Measurements from ENCODE around the gene INPP4B.

INPP4B gene

DNA sequence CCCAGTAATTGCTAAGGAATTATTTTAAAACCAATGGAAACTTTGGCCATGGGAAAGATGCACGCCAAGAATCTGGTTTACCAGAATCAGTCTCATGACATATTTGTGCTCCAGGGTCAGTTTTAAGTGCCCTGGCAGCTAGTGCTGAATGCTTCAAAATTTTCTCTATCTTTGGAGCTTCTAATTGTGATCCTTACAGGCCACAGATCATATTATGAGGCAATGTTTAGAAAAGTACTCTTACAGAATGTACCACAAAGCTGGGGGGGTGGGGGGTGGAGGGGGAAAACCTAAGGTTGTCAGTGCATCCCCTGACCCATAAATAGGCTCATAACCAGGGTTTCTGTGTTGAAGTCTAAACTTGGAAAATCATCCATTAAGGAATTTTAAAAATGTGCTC is 514.5 kb downstream of the INPP4B start:
- FAIRE-seq, result no peak

DNA sequence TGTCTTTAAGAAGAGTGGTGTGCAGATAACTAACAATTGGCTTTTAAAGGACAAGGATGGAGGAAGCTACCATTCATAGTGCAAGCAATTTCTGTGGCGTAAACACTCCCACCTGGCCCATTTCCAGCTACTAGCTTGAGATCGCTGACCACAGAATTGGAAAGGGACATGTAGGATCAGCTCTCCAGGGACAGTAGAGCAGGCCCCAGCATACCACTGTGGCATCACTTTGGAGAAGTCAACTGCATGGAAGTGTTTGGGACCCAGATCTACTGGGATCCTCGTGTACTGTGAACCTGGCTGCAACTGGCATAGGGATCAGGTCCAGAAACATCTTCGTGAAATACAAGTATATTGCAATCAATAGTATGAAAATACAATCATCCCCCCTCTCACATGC is 515.0 kb downstream of the INPP4B start:
- no peak for FAIRE-seq

DNA sequence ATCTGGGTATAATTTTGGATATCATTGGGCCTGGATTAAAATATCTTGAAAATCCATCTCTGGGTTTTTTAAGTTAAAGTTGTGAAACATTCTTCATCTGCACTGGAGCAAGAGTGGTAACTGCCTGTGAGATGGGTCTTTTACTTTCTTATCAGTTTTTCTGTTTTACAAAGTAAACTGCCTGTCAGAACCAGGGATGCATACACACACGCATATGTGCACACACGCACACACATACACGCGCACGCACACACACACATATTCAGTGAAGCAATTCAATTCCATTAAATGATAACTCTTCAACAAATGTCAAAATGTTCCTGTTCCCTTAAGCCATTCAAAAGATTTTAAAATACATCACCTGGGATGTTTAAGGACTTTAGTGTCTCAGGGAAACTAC is 515.8 kb downstream of the INPP4B start:
- no peak for FAIRE-seq

DNA sequence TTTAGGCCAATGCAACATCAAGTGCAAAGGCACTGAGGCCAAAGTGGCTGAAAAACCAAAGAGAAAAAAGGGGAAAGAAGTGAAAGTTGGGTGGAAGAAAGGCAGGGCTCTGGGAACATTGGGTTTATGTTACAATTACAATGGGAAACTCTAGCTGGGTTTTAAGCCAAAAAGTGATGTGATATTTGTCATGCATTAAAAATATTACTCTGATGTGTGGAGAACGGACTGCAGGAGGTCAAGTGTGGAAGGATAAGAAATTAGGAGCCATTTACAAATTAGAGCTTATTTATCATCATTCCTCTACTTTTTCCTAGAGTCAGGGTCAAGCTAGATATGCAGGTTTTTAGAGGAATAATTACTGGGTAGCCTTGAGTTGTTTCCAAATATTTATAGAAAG is 516.8 kb downstream of the INPP4B start:
- no peak for FAIRE-seq

DNA sequence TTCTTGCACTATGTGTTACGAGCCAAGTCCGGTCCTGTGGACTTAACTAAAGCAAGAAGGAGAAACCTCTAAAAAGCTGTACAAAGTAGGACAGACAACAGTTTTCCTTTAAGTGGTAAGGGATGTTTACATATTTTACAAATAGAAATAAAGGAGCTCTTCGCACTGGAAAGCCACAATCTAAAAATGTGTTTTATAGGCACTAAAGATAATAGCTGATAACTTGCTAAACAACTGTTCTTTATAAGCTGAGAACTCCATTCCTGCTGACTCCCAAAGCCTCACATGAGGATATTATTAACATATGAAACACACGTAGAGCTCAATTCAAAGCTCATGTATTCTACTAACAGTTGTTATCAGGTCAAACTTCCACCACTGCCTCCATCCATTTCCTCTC is 519.9 kb downstream of the INPP4B start:
- FAIRE-seq, result no peak

DNA sequence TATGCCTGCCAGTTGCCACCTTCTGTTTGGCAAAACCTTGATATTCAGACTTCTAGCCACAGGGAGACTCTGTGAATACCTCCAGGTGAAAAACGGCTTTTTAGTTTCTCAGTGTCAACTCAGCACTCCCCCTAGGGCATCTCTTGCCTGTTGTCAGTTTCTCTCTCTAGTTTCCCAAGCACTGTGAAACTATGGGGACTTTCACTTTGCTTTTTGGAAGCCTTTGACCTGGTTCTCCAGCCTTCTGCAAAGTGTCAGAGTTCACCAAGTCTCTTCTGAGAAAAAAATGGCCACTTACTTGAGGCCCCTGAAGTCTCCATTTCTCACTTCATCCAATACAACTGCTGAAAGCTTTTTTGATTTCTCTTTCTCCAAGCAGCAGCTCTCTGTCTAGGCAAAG is 521.5 kb downstream of the INPP4B start:
- FAIRE-seq, result no peak

DNA sequence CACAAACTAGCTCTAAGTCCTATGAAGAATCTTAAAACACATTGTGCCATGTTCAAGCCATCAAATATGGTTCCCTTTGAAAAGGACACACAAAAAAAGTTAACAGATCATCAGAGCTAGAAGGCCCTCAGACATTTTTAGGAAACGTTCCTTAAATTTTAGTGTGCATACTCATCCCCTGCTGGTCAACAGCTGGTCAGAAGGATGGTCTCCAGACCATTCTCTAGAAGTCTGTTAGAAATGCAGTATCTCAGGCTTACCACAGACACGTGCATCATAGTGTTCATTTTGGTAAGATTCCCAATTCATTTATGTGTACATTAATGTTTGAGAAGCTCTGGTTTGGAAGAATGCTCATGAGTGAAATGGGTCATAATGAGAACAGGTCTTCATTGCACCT is 523.1 kb downstream of the INPP4B start:
- no peak for FAIRE-seq

DNA sequence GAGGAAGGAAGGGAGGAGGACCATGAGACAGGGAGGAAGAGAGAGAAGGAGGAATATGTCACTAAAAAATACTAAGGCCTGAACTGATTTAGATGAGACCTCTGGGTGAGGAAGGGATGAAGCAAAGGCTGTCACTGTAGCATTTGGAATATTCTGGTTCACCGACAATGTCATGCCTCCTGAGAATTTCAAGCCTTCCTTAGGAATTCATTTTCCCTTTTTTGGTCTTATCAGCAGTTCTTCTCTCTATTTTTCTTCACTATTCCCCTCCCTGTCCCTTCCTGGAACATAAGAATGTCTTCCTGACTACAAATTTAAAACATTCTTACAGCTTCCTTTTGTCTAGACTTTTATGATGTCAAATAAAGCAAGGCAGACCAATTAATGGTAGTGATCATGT is 527.8 kb downstream of the INPP4B start:
- FAIRE-seq, result no peak

DNA sequence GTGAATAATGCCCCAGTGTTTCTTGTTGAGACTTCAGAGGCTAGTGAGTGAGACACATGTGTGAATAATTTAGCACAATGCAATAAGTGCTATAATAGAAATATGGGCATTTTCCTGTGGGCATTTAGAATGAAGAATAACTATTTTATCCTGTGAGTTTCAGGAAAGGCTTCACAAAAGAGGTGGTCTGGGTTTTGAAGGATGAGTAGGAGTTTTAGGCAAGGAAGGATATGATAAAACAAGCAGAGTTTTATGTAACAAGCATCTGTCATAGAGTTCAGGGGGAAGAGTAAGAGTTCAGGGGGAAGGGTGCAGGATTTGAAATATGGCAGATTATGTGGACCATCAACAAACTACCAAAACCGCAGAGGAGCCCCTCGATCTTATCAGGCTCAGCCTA is 529.2 kb downstream of the INPP4B start:
- no peak for FAIRE-seq

DNA sequence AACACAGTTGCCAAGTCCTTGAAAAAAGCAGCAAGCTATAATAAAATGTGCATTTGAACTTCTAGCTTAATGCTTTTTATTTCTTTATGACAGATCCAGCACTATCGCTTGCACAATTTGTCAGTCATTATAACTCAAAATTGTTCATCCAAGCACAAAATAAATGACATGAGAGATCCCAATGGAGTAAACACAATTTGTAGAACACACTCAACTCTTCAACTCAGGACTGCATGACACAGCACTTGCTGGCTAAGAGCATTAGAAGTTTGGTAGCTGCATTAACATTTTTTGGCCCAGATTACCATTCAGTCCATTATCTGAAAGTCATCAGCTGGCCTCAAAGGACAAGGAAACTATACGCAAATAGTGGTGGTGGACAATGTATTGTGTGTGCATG is 530.1 kb downstream of the INPP4B start:
- no peak for FAIRE-seq

DNA sequence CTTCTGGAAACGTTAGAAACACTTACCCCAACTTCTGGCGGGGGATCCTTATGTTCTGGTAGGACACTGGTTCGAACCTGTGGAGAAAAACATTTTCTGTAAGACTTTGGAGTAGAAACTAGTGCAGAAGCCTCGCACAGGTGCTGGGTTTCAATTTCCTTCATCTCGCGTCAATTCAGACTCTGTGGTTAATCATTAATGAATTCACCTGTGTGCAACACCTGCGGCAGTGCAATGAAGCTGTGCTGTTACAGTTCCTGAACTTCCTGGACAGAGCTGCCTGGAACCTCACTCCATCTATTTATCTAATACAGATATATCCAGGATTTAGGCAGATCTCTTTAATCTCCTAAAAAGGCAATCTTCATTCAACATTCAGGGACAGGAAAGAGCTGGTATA is 531.4 kb downstream of the INPP4B start:
- FAIRE-seq, result no peak

DNA sequence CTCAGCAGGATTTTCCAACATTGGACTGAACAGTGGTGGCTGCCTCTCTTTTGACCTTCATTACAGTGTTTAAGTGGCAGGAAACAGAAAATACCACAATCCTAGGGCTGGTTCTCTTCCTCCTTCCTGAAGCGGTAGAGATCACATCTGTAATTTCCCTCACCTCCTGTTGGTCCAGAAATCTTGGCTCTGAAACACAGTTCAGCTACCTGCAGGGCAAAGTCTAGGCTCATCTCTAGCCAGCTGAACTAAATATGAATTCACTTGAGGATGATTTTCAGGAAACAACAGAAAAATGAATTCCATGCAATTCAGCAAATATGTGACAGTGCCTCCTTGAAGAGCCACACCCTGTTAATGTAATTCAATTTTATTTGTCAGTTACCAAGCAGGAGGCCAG is 531.9 kb downstream of the INPP4B start:
- no peak for FAIRE-seq

DNA sequence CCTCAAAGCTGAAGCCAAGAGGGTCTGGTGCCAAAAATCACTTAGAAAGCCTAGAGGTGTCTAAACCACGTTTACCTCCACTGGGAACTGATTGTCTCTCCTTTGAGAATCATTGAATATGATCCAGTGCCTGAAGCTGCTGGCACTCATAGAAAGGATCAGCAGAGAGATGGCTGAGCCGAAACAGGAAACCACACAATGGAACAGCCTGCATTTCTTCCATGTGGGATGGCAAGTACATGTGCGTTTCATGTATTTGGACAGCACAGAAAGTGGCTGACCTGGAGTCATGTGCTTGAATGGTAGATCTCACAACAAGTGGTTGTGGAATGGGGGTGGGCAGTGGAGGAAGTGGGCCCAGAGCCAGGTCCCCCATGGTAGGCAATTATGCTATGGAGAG is 533.7 kb downstream of the INPP4B start:
- FAIRE-seq, result no peak

DNA sequence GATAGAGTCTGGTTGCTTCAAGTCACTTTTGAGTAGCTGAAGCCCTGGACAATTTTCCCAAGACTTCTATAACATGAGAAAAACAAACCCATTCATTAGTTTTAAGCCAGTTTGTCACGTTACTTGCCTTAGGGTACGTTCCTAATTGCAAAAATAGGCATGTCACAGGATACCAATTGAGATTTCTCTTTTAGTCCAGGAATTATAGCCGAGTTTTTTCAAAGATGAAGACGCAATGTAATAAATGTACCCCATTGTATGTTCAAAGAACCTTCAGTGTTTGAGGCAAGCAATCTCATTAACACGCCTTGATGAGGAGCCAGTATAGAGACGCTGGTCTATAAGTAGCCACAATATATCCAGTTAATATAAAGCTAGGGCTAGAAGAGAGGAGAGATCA is 534.2 kb downstream of the INPP4B start:
- FAIRE-seq, result no peak

DNA sequence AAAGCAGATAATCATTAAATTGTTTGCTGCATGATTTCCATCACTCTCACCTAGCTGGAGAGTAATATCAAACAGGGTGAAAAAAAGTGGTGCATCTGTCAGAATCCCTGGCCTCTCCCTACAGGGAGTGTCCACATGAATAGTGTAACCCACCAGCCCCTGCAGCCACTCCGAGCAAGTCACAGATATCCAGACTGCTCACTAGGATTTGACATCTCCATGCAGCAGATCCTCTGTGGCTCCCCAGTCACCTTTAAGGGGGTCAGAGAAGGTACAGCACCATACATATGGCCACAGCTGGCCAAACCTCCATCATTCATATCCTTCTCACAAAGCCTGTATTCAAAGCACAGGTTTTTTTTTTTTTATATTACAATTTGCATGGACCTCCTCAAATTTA is 536.3 kb downstream of the INPP4B start:
- no peak for FAIRE-seq

DNA sequence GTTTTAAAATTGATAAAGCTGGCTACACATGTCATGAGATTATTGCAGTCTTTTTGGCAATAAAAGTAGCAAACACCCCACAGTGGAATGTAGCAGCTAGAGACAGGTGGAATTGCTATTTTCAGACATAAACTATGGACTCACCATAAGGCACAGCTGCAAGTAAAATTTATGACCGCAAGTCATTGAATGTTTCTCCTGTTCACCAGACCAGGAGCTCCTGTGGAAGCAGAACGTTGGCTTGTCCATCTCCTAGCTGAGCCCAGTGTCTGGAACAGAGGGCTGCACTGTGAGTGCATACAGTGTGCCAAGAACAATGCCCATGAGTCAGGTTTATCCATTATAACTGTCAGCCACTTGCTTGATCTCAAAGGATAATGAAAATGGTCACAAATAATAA is 538.2 kb downstream of the INPP4B start:
- no peak for FAIRE-seq

DNA sequence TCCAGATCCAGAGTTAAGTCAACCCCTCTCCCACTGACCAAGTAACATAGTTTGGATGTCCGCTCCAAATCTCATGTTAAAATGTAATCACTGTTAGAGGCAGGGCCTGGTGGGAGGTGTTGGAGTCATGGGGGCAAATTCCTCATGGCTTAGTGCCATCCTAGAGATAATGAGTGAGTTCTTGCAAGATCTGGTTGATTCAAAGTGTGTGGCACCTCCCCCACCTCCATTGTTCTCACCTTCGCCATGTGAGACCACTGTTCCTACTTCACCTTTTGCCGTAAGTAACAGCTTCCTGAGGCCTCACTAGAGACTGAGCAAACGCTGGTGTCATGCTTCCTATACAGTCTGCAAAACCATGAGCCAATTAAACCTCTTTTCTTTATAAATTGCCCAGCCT is 548.8 kb downstream of the INPP4B start:
- FAIRE-seq, result no peak

DNA sequence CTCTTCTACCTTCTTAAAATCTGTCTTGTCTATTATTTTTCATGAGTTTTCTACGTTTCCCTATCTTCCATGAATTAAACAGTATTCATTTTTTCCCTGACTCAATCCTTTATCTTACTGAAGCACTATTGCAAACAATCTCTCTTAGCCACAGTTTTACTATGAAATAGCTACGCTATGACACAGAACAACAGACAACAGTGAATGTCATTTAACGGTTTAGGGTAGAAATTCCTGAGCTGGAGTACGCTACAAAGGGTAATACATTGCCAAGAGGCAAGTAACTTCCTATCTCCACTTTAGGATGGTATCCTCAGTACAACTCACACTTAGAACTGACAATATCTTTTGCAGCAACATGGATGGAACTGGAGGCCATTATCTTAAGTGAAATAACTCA is 552.6 kb downstream of the INPP4B start:
- no peak for FAIRE-seq

DNA sequence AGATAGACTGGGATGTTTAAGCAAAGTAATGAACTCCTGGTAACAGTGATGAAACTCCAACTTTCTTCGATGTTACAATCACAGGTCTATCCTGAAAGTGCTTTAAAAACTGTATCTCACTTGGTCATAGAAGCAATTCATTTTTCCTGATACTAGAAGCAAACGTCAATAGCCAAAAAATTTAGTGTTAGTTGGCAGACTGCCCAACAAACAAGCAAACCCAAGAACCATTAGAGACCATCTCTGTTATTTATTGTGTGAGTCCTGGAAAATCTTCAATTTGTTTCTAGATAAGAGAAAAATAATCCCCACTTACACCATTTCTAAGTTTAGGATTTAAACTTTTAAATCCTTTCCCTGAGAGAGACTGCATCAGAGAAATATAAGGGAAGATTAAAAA is 553.9 kb downstream of the INPP4B start:
- no peak for FAIRE-seq

DNA sequence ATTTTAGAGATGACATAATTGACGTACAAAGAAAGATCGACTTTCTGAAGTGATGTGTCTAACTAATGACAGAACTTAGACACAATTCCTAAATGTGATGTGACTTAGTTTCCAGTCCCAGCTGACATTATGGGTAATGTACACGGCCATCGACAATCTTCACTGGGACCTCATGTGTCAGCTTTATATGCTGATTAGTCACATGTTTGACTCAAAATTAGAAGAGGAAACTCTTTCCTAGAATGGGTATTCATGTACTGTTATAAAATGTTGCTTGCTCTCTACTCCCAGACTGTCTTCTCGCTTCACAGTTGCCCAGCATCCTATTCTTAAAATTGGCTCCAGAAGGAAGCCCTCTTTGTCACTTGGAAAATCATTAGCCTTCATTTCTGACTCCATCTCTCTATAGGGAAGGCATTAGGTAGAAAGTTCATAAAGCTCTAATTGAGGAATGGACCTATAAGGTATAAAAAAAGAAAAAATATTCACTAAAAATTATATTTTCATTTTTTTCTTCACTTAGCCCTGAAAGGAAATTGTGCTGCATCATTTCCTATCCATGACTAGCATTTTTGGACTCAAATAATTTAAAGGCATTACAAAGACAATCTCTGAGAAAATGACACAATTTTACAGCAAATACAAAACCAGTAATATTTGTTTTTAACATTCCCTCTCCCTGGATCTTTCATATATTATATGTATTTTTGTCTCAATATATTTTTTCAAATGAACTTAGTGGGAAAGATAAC is 554.6 kb downstream of the INPP4B start:
- FAIRE-seq, result no peak

DNA sequence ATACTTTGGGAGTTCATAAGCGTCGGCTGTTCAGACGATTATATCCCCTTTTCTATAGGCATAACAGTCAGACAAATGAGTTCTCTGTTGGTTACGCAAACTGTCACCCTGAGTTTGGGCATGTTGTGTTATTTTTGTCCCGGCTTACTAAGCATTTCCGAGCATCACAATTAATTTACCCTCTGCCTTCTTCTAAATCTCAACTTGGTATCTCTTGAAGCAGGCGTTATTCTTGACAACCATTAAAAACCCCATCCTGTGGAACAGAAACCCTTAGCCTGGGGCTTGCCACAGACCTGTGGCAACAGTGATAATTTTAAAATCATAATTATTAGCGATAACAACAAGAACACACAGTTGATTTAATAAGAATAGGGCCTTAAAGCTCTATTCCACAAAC is 558.7 kb downstream of the INPP4B start:
- no peak for FAIRE-seq

DNA sequence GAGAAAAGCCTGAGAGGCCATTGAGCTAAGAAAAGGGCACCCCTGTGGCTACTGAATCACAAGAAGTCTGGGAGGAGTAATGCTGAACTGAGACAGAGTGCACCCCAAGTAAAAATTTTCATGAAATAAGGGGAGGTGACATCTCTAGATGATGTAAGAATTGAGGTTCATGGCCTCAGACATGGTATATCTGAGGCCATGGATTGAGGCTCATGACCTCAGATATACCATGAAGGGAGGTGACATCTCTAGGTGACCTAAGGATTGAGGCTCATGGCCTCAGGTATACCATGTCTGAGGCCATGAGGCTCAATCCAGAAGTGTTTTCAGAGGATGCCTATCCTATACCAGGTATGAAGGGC is 560.9 kb downstream of the INPP4B start:
- no peak for FAIRE-seq

DNA sequence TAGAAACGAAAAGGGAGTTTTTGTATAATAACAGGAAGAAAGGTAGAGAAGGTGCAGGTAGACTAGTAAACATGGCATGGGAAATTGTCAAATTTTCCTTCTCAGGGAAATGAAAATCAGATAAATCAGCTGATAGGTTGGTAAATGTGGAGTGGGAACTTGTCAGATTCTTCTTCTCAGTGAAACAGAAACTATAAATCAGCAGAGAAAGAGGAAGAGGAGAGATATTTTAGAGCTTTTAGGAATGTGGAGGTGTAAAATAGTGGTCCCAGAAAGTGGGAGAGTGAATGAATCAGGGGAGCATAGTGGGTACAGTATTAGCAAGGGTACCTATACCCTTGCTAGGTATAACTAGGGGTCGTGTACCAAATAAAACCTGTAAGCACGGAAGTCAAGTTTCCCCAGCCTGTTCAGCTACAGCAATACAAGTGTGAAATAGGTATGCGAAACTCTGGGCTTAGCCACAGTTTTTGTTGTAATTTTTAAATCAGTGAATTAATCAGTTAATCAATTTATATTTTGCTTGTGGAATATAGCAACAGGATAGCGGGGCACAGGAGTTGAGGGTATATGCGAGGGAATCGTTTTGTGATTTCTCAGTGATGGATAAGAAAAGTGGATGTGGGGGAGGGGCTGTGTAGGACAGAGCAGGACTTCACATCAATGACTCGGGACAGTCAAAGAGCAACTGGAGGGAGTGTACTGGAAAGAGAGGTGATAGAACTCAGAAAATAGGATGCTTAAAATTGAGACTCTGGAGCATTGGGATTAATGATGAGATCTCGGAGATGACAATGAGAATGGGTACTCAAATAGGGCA is 561.5 kb downstream of the INPP4B start:
- no peak for FAIRE-seq

DNA sequence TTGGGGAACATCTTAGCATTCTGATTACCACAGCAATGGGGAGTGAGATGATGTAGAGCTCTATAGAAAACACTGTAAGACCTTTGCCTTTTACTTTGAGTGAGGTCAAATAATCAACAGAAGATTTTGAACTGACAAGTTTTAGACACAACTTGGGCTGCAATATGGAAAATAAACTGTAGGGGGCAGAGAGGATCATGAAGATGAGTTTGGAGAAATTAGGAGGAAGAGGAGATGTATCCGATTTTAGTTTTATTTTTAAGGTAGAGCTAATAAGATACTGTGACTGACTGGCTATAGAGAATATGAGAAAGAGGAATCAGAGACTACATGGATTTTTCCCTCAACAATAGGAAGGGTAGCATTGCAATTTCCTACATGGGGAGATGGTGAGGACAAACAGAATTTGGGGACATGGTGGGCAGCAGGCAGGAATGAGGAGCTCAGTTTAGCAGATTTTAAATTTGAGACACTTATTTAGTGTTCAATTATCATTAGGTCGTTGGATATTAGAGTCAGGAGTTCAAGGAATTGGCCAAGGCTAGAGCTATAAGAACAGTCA is 563.1 kb downstream of the INPP4B start:
- no peak for FAIRE-seq

Data from TTC549 (cell line).